GM23338 (cell line): ENCODE measurements around the gene AJUBA. TPM values are rescaled to one million over a fixed set of nuclear protein-coding genes. Genes with fewer than 3 reads are reported as not detected.

Experiments
- ATAC-seq: fragments of 200-7000 bp; cut with Tn5 transposase; 3 replicates; pipeline ENCODE4 v1.9.1; 2020
- DNase-seq: peaks from one replicate; pipeline ENCODE4 v3.0.0-alpha.2; 2015; ENCODE audit warnings: low spot score
- H2AFZ ChIP-seq: fragments of 200-600 bp; sonication (generic); 2 replicates; pipeline ENCODE4 v1.8.0; 2016; ENCODE audit warnings: antibody characterized with exemption, mild to moderate bottlenecking, moderate library complexity
- H3F3A ChIP-seq: fragments of 200-600 bp; sonication (generic); replicated peaks from 2 replicates; pipeline ENCODE4 v1.8.0; 2017; ENCODE audit warnings: antibody characterized with exemption, mixed run types, low read depth
- H3K27ac ChIP-seq: fragments of 200-600 bp; sonication (generic); 2 replicates; pipeline ENCODE4 v1.6.1; 2016; ENCODE audit warnings: low read depth
- H3K27me3 ChIP-seq: fragments of 200-600 bp; sonication (generic); 2 replicates; pipeline ENCODE4 v1.8.0; 2016; ENCODE audit warnings: mild to moderate bottlenecking, mixed run types, moderate library complexity; ENCODE audit not compliant: insufficient read depth
- H3K36me3 ChIP-seq: fragments of 200-600 bp; sonication (generic); 2 replicates; pipeline ENCODE4 v1.8.0; 2016; ENCODE audit warnings: mild to moderate bottlenecking; ENCODE audit not compliant: insufficient read depth
- H3K4me1 ChIP-seq: fragments of 200-600 bp; sonication (generic); 2 replicates; pipeline ENCODE4 v1.8.0; 2016; ENCODE audit warnings: mild to moderate bottlenecking, moderate library complexity; ENCODE audit not compliant: insufficient read depth
- H3K4me2 ChIP-seq: fragments of 200-600 bp; sonication (generic); 2 replicates; pipeline ENCODE4 v1.7.1; 2017; ENCODE audit warnings: mixed run types
- H3K4me3 ChIP-seq: fragments of 200-600 bp; sonication (generic); 2 replicates; pipeline ENCODE4 v1.6.1; 2016; ENCODE audit warnings: mixed run types
- H3K79me2 ChIP-seq: fragments of 200-600 bp; sonication (generic); replicated peaks from 2 replicates; pipeline ENCODE4 v1.8.0; 2017; ENCODE audit warnings: mild to moderate bottlenecking; ENCODE audit not compliant: insufficient read depth
- H3K9me2 ChIP-seq: fragments of 200-600 bp; sonication (generic); 2 replicates; pipeline ENCODE4 v1.8.0; 2017; ENCODE audit not compliant: insufficient read depth
- H4K20me1 ChIP-seq: fragments of 200-600 bp; sonication (generic); replicated peaks from 2 replicates; pipeline ENCODE4 v1.8.0; 2017; ENCODE audit warnings: mild to moderate bottlenecking; ENCODE audit not compliant: insufficient read depth
- H3K27ac Mint-ChIP-seq: 2 replicates; pipeline ENCODE4 v1.8.0; 2020; ENCODE audit warnings: inconsistent platforms, mild to moderate bottlenecking, moderate library complexity, mixed read lengths
- H3K27me3 Mint-ChIP-seq: 3 replicates; pipeline ENCODE4 v1.8.0; 2022; ENCODE audit warnings: low read depth, mild to moderate bottlenecking, moderate library complexity, mixed read lengths, inconsistent platforms; ENCODE audit not compliant: insufficient read depth, poor library complexity
- H3K36me3 Mint-ChIP-seq: 3 replicates; pipeline ENCODE4 v1.8.0; 2021; ENCODE audit warnings: low read depth, mild to moderate bottlenecking, inconsistent platforms, moderate library complexity, mixed read lengths
- H3K4me1 Mint-ChIP-seq: 3 replicates; pipeline ENCODE4 v1.8.0; 2020; ENCODE audit warnings: mild to moderate bottlenecking, inconsistent platforms, mixed read lengths
- H3K4me3 Mint-ChIP-seq: 3 replicates; pipeline ENCODE4 v1.8.0; 2021; ENCODE audit warnings: moderate library complexity, mild to moderate bottlenecking, inconsistent platforms, mixed read lengths
- H3K9me3 Mint-ChIP-seq: 3 replicates; pipeline ENCODE4 v1.8.0; 2020; ENCODE audit warnings: moderate library complexity, mild to moderate bottlenecking, inconsistent platforms, mixed read lengths
- CTCF ChIP-seq, 2 experiments: fragments of 200-600 bp in 1 of 2; sonication (generic) in 1 of 2; conservative IDR thresholded peaks; 2 replicates each; pipeline versions ENCODE4 v1.5.1 to v1.6.1; 2016 to 2017; ENCODE audit warnings: antibody characterized with exemption in 2 of 2, low read depth in 2 of 2, mild to moderate bottlenecking in 2 of 2, moderate library complexity in 1 of 2
- REST ChIP-seq: IDR thresholded peaks from one replicate; pipeline ENCODE4 v1.6.1; 2018; ENCODE audit warnings: antibody characterized with exemption; ENCODE audit not compliant: unreplicated experiment
- ZNF114 ChIP-seq: fragments of 250-450 bp; sonication (Bioruptor Pico); IDR thresholded peaks from 2 replicates; pipeline ENCODE4 v1.5.0; 2020; ENCODE audit warnings: mild to moderate bottlenecking, moderate library complexity
- ZNF331 ChIP-seq: fragments of 250-450 bp; sonication (Bioruptor Pico); IDR thresholded peaks from 2 replicates; pipeline ENCODE4 v1.5.0; 2020; ENCODE audit warnings: low read depth, mild to moderate bottlenecking, moderate library complexity
- polyA plus RNA-seq: library from polyadenylated mRNA; unstranded; fragments of >200 nt; fragmentation: Nextera tagmentation; extraction: Ambion mirVana; gene quantifications from 2 replicates; pipeline ENCODE4 v1.2.1, GENCODE V29; 2016
- total RNA-seq: library from RNA; depleted of rRNA; stranded (reverse); fragments of >200 nt; shearing (Covaris generic); gene quantifications from 2 replicates; pipeline ENCODE4 v1.2.3, GENCODE V29; 2014
- TF ChIP-seq, protein P1 (sequence below): fragments of 250-450 bp; sonication (Bioruptor Pico); IDR thresholded peaks from 2 replicates; pipeline ENCODE4 v1.5.0; 2020; ENCODE audit warnings: mild to moderate bottlenecking, moderate library complexity

The AJUBA gene
- total and polyA plus RNA-seq, 2 experiments from 2014 or later = 11.8 to 55.9 TPM

DNA sequence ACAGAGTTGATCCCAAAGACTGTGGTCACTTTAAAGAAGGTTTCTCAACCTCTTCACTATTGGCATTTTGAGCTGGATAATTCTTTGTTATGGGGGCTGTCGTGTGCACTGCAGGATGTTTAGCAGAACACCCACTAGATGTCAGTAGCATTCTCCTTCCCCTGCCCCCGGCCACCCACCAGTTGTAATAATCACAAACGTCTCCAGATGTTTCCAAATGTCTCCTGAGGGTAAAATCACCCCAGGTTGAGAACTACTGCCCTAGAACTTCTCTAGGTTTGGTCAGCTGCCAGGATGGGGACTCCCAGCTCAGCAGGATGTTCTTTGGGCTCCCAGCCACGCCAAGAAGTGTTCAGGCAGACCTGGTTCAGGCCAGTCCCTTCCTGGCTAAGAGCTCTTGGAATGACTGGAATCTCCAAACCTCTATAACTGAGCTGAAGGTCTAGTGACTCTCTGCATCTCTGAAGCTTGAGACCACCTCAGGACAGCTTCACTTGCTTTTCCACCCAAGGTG is 12.5 kb upstream of the AJUBA start:
- 0 out of 2 replicates have a peak overlapping the region, but pooled peaks have one; percentile 74 for H3K27ac Mint-ChIP-seq

More for the DNA sequence above, 12.5 kb upstream of the AJUBA start:
- H3F3A ChIP-seq = 0 out of 2 replicates have a peak, but pooled peaks cover 3% of the 10 kb centered on the region
- H3K4me3 ChIP-seq = no peak overlapping the region
- H4K20me1 ChIP-seq = no peaks in the 10 kb centered on the region
- peak; percentile 87 for ATAC-seq
- Mint-ChIP-seq H3K36me3 (no peaks in the 10 kb centered on the region), H3K4me3 (no peak overlapping the region), H3K9me3 (no peaks in the 10 kb centered on the region), H3K27me3 (no peaks in the 10 kb centered on the region), H3K4me1 (peaks cover 7% of the 10 kb centered on the region)
- DNase-seq = peak; percentile 62
- peak overlapping the region; percentile 1; the same call in 1 of the 2 replicates for H3K4me2 ChIP-seq
- H3K9me2 ChIP-seq = no peaks in the 10 kb centered on the region
- no peaks in the 10 kb centered on the region for H3K79me2 ChIP-seq
- 0 out of 2 replicates have a peak, but pooled peaks cover 3% of the 10 kb centered on the region for H3K4me1 ChIP-seq
- H3K27me3 ChIP-seq = no peaks in the 10 kb centered on the region
- 0 out of 2 replicates have a peak overlapping the region, but pooled peaks have one; percentile 2 for H2AFZ ChIP-seq
- TF ChIP-seq CTCF (conservative IDR thresholded peaks at IDR 0.05; ENCODE audit: low read depth in 2 of 2) = peak; percentile 59 to 68
- TF ChIP-seq, protein P1, sequence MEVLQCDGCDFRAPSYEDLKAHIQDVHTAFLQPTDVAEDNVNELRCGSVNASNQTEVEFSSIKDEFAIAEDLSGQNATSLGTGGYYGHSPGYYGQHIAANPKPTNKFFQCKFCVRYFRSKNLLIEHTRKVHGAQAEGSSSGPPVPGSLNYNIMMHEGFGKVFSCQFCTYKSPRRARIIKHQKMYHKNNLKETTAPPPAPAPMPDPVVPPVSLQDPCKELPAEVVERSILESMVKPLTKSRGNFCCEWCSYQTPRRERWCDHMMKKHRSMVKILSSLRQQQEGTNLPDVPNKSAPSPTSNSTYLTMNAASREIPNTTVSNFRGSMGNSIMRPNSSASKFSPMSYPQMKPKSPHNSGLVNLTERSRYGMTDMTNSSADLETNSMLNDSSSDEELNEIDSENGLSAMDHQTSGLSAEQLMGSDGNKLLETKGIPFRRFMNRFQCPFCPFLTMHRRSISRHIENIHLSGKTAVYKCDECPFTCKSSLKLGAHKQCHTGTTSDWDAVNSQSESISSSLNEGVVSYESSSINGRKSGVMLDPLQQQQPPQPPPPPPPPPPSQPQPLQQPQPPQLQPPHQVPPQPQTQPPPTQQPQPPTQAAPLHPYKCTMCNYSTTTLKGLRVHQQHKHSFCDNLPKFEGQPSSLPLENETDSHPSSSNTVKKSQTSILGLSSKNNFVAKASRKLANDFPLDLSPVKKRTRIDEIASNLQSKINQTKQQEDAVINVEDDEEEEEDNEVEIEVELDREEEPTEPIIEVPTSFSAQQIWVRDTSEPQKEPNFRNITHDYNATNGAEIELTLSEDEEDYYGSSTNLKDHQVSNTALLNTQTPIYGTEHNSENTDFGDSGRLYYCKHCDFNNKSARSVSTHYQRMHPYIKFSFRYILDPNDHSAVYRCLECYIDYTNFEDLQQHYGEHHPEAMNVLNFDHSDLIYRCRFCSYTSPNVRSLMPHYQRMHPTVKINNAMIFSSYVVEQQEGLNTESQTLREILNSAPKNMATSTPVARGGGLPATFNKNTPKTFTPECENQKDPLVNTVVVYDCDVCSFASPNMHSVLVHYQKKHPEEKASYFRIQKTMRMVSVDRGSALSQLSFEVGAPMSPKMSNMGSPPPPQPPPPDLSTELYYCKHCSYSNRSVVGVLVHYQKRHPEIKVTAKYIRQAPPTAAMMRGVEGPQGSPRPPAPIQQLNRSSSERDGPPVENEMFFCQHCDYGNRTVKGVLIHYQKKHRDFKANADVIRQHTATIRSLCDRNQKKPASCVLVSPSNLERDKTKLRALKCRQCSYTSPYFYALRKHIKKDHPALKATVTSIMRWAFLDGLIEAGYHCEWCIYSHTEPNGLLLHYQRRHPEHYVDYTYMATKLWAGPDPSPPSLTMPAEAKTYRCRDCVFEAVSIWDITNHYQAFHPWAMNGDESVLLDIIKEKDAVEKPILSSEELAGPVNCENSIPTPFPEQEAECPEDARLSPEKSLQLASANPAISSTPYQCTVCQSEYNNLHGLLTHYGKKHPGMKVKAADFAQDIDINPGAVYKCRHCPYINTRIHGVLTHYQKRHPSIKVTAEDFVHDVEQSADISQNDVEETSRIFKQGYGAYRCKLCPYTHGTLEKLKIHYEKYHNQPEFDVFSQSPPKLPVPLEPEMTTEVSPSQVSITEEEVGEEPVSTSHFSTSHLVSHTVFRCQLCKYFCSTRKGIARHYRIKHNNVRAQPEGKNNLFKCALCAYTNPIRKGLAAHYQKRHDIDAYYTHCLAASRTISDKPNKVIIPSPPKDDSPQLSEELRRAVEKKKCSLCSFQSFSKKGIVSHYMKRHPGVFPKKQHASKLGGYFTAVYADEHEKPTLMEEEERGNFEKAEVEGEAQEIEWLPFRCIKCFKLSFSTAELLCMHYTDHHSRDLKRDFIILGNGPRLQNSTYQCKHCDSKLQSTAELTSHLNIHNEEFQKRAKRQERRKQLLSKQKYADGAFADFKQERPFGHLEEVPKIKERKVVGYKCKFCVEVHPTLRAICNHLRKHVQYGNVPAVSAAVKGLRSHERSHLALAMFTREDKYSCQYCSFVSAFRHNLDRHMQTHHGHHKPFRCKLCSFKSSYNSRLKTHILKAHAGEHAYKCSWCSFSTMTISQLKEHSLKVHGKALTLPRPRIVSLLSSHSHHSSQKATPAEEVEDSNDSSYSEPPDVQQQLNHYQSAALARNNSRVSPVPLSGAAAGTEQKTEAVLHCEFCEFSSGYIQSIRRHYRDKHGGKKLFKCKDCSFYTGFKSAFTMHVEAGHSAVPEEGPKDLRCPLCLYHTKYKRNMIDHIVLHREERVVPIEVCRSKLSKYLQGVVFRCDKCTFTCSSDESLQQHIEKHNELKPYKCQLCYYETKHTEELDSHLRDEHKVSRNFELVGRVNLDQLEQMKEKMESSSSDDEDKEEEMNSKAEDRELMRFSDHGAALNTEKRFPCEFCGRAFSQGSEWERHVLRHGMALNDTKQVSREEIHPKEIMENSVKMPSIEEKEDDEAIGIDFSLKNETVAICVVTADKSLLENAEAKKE (CRISPR knock-in tag) = peak; percentile 87
- TF ChIP-seq ZNF114 = no peak
- no peak for TF ChIP-seq ZNF331
- no peak for TF ChIP-seq REST
- H3K27ac ChIP-seq = no peak overlapping the region
- H3K36me3 ChIP-seq = no peaks in the 10 kb centered on the region
